ENCODE data around the gene ZNF69.
"Not testable (repeated sequence)": the region's sequence is repeated elsewhere in the genome, so short reads cannot be mapped to it uniquely, and the experiment has no call there.

ZNF69 gene

GRCh38 chr19:11853358-11853757 lies 34.2 kb upstream of the ZNF69 start:
- Mint-ChIP-seq H3K36me3 (ENCODE audit: low read depth) (no peaks in the 10 kb centered on the region), H3K4me3 (no peak overlapping the region), H3K9me3 (peaks cover 19% of the 10 kb centered on the region), H3K27ac (no peak overlapping the region), H3K4me1 (no peaks in the 10 kb centered on the region), H3K27me3 (ENCODE audit: low read depth) (peaks cover 4% of the 10 kb centered on the region)
- no peak for TF ChIP-seq CTCF (IDR thresholded peaks at IDR 0.05; ENCODE audit: unreplicated experiment in 3 of 3)

GRCh38 chr19:11856596-11857250 lies 30.9 kb upstream of the ZNF69 start:
- no peaks in the 10 kb centered on the region for H3K27me3 Mint-ChIP-seq (ENCODE audit: low read depth)
- no peak overlapping the region for H3K27ac Mint-ChIP-seq
- peaks cover 8% of the 10 kb centered on the region for H3K9me3 Mint-ChIP-seq
- no peaks in the 10 kb centered on the region for H3K36me3 Mint-ChIP-seq (ENCODE audit: low read depth)
- no peak for TF ChIP-seq CTCF (IDR thresholded peaks at IDR 0.05; ENCODE audit: unreplicated experiment in 3 of 3)
- no peak overlapping the region for H3K4me3 Mint-ChIP-seq
- H3K4me1 Mint-ChIP-seq, result no peaks in the 10 kb centered on the region

- H3K4me3 Mint-ChIP-seq, result no peak overlapping the region
- TF ChIP-seq CTCF (IDR thresholded peaks at IDR 0.05; ENCODE audit: unreplicated experiment in 3 of 3), result no peak
Measured at GRCh38 chr19:11860721-11861120, 26.9 kb upstream of the ZNF69 start.

GRCh38 chr19:11861301-11861700 lies 26.3 kb upstream of the ZNF69 start:
- no peaks in the 10 kb centered on the region for H3K27me3 Mint-ChIP-seq (ENCODE audit: low read depth)
- H3K27ac Mint-ChIP-seq, result no peak overlapping the region
- TF ChIP-seq CTCF (IDR thresholded peaks at IDR 0.05; ENCODE audit: unreplicated experiment in 3 of 3), result no peak
- H3K4me1 Mint-ChIP-seq, result no peaks in the 10 kb centered on the region
- peaks cover 4% of the 10 kb centered on the region for H3K36me3 Mint-ChIP-seq (ENCODE audit: low read depth)
- no peak overlapping the region for H3K4me3 Mint-ChIP-seq
- peaks cover 31% of the 10 kb centered on the region for H3K9me3 Mint-ChIP-seq

More at GRCh38 chr19:11860721-11861120, 26.9 kb upstream of the ZNF69 start:
- Mint-ChIP-seq H3K27ac (no peak overlapping the region), H3K36me3 (ENCODE audit: low read depth) (no peaks in the 10 kb centered on the region), H3K4me1 (no peaks in the 10 kb centered on the region), H3K9me3 (peaks cover 29% of the 10 kb centered on the region), H3K27me3 (ENCODE audit: low read depth) (no peaks in the 10 kb centered on the region)

- peaks cover 54% of the 10 kb centered on the region for H3K9me3 Mint-ChIP-seq
- not testable (repeated sequence) for H3K4me3 Mint-ChIP-seq; H3K4me1 Mint-ChIP-seq; H3K27ac Mint-ChIP-seq; H3K27me3 Mint-ChIP-seq (ENCODE audit: low read depth)
- peaks cover 24% of the 10 kb centered on the region for H3K36me3 Mint-ChIP-seq (ENCODE audit: low read depth)
Measured at GRCh38 chr19:11867766-11868165, 19.8 kb upstream of the ZNF69 start.

GRCh38 chr19:11868188-11868587 lies 19.4 kb upstream of the ZNF69 start:
- Mint-ChIP-seq H3K4me3 (no peak overlapping the region), H3K27ac (no peak overlapping the region), H3K9me3 (peaks cover 53% of the 10 kb centered on the region), H3K36me3 (ENCODE audit: low read depth) (peaks cover 24% of the 10 kb centered on the region), H3K27me3 (ENCODE audit: low read depth) (no peaks in the 10 kb centered on the region), H3K4me1 (no peaks in the 10 kb centered on the region)
- TF ChIP-seq CTCF (IDR thresholded peaks at IDR 0.05; ENCODE audit: unreplicated experiment in 3 of 3), result no peak

Data from nephron (organoid).